Vagina (tissue), 2 donors: ENCODE measurements around the gene RSF1.

ENCODE experiments used
- POLR2A ChIP-seq, 2 donors: fragments of 450-650 bp; IDR thresholded peaks; one replicate each; pipeline ENCODE4 v1.6.1; 2017; ENCODE audit warnings: antibody characterized with exemption in 2 of 2, mild to moderate bottlenecking in 2 of 2, moderate library complexity in 2 of 2
- POLR2AphosphoS5 ChIP-seq, 2 donors: sonication (generic); formaldehyde crosslinking; IDR thresholded peaks; one replicate each; pipeline ENCODE4 v1.9.0; 2017; ENCODE audit warnings: antibody characterized with exemption in 2 of 2, mild to moderate bottlenecking in 2 of 2, low read depth in 1 of 2; ENCODE audit not compliant: insufficient read depth in 1 of 2
- TF ChIP-seq, protein P1 (sequence below), 3 experiments: fragments of 450-650 bp in 2 of 3; fragments of 200-600 bp in 1 of 3; sonication (generic) in 1 of 3; IDR thresholded peaks; one replicate each; pipeline ENCODE4 v1.5.1; 2017 to 2019; ENCODE audit warnings: antibody characterized with exemption in 3 of 3, mild to moderate bottlenecking in 2 of 3, moderate library complexity in 2 of 3

DNA sequence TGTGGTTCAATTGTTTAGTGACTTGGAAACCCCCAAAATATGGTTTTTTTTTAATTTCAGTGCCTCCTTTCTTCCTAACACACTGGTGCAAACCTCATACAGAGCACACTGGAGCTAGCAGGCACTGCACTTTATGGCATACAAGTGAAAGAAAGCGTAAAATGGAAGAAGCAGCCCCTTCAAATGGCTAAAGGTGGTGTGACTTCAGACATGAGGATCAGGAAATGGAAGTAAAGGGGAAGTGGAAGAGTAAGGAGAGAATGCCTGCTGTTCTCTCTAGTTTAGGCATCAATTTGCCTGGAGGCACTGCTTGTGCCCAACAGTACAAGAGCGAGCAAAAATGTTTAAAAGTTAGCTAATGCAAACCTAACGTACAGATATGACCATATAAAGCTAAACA, 5.7 kb downstream of the RSF1 start:
- TF ChIP-seq POLR2A (IDR thresholded peaks at IDR 0.05), result no peak
- TF ChIP-seq, protein P1, sequence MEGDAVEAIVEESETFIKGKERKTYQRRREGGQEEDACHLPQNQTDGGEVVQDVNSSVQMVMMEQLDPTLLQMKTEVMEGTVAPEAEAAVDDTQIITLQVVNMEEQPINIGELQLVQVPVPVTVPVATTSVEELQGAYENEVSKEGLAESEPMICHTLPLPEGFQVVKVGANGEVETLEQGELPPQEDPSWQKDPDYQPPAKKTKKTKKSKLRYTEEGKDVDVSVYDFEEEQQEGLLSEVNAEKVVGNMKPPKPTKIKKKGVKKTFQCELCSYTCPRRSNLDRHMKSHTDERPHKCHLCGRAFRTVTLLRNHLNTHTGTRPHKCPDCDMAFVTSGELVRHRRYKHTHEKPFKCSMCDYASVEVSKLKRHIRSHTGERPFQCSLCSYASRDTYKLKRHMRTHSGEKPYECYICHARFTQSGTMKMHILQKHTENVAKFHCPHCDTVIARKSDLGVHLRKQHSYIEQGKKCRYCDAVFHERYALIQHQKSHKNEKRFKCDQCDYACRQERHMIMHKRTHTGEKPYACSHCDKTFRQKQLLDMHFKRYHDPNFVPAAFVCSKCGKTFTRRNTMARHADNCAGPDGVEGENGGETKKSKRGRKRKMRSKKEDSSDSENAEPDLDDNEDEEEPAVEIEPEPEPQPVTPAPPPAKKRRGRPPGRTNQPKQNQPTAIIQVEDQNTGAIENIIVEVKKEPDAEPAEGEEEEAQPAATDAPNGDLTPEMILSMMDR (IDR thresholded peaks at IDR 0.05), result no peak
- no peak for TF ChIP-seq POLR2AphosphoS5 (IDR thresholded peaks at IDR 0.05; ENCODE audit: insufficient read depth in 1 of 2, low read depth in 1 of 2)
